DND-41 (cell line): ENCODE results near the gene MBLAC2.
A peak's percentile ranks its signal among the peaks of the same experiment; 100 is the strongest.

Source experiments
- CTCF ChIP-seq: IDR thresholded peaks from 2 replicates; pipeline ENCODE4 v1.5.1; 2012; ENCODE audit warnings: borderline replicate concordance, low read length, moderate library complexity, mild to moderate bottlenecking; ENCODE audit not compliant: poor library complexity, severe bottlenecking; ENCODE audit errors: extremely low read depth
- EZH2 ChIP-seq: IDR thresholded peaks from 3 replicates; pipeline ENCODE4 v1.6.1; 2012; ENCODE audit warnings: borderline replicate concordance, low read depth, mild to moderate bottlenecking, moderate library complexity, low read length, inconsistent platforms; ENCODE audit not compliant: severe bottlenecking

GRCh38 chr5:90434116-90434714 lies 40.4 kb downstream of the MBLAC2 start:
- TF ChIP-seq CTCF: peak; percentile 76
- TF ChIP-seq EZH2: no peak
